Heart left ventricle (tissue), 13 donors: Measurements from ENCODE around the gene SCLY.

ENCODE experiments used
- POLR2A ChIP-seq, 2 donors: fragments of 450-650 bp; IDR thresholded peaks; one replicate each; pipeline ENCODE4 v1.6.1; 2017; ENCODE audit warnings: antibody characterized with exemption in 2 of 2, mild to moderate bottlenecking in 2 of 2, moderate library complexity in 2 of 2
- TF ChIP-seq, protein P1 (sequence below), 12 donors: fragments of 200-600 bp; sonication (generic) in 4 of 12; IDR thresholded peaks; one replicate each; pipeline versions ENCODE4 v1.5.0 to v1.8.0; 2018 to 2022; ENCODE audit warnings: antibody characterized with exemption in 12 of 12, mild to moderate bottlenecking in 5 of 12
- donor health status: ischemic (EF 13 %, LVEDD 7.1; RV severe dilation, severe dysfunction).
- donor health status: DM: no; HTN: yes; CAD: no.
- donor health status: DM: no; HTN: no; CAD: no.
- donor health status: ischemic (EF 25% LVEDD 6.9; RV normal size, moderate dysfunction).
- donor health status: ischemic (EF 25% LVEDD 5.7; RV mildly dilated, moderate dysfunction).
- donor health status: ischemic (EF 35%, LVEDD 5.7; RV mildly dilated, moderate dysfunction).
- donor health status: nonischemic (EF 11% LVEDD 7.7; RV severe dilation, severe dysfunction).
- donor health status: DM: yes; HTN: yes; CAD: no.
- donor health status: PGD.
- donor health status: ischemic (EF 29% LVEDD 5.4; RV normal size, mild dysfunction).
- donor health status: nonischemic (EF 23%, LVEDD 6.1; RV moderate dilation, normal function).

DNA sequence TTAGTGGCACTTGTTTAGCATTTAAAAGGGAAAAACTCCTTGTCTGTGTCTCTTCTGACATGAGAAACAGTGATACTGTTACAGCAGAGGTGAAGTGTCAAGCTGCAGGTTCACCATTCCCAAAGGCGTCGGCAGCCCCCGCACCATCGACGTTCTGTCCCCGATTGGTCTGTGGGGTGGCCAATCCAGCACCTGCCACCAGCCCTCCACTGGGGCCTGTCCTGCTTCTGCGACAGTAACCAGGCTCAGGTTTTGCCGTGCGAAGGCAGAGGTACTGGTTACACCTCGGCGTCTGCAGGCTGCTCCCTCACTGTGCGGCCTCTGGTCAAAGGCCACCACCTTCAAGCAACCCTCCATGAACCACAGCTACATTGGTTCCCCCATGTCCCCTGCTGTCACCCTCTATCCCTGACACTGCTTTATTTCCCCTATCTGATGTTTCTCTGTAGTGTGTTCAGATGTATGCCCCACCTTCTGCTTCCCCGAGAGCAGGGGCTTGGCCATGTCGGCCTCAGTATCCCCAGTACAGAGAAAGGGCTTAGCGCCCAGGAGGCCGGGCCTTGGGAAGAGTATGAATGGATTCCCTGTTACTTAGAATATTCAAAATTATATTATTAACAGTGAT is 30.7 kb downstream of the SCLY start:
- TF ChIP-seq, protein P1, sequence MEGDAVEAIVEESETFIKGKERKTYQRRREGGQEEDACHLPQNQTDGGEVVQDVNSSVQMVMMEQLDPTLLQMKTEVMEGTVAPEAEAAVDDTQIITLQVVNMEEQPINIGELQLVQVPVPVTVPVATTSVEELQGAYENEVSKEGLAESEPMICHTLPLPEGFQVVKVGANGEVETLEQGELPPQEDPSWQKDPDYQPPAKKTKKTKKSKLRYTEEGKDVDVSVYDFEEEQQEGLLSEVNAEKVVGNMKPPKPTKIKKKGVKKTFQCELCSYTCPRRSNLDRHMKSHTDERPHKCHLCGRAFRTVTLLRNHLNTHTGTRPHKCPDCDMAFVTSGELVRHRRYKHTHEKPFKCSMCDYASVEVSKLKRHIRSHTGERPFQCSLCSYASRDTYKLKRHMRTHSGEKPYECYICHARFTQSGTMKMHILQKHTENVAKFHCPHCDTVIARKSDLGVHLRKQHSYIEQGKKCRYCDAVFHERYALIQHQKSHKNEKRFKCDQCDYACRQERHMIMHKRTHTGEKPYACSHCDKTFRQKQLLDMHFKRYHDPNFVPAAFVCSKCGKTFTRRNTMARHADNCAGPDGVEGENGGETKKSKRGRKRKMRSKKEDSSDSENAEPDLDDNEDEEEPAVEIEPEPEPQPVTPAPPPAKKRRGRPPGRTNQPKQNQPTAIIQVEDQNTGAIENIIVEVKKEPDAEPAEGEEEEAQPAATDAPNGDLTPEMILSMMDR (IDR thresholded peaks at IDR 0.05), result no peak
- TF ChIP-seq POLR2A (IDR thresholded peaks at IDR 0.05), result no peak
